Astrocyte (in vitro differentiated cells and primary cell): ENCODE data around the gene USP32. TPM values are rescaled to one million over a fixed set of nuclear protein-coding genes. Genes with fewer than 3 reads are reported as not detected.
"Not testable (repeated sequence)": the region's sequence is repeated elsewhere in the genome, so short reads cannot be mapped to it uniquely, and the experiment has no call there.

Experiments used
- DNase-seq: peaks from one replicate; pipeline ENCODE4 v3.0.0-alpha.2; 2010; ENCODE audit warnings: low read depth
- FAIRE-seq: peaks from 2 replicates; lab custom pipeline; 2011; peaks lifted over from hg19 to GRCh38; lab: Jason Lieb, UNC
- H2AFZ ChIP-seq: 2 replicates; pipeline ENCODE4 v1.6.0; 2012; ENCODE audit warnings: low read depth, low read length, inconsistent platforms
- H3K27ac ChIP-seq: 2 replicates; pipeline ENCODE4 v1.5.1; 2011; ENCODE audit warnings: low read depth, low read length, inconsistent platforms
- H3K27me3 ChIP-seq: 2 replicates; pipeline ENCODE4 v1.6.0; 2011; ENCODE audit warnings: low read length, inconsistent platforms; ENCODE audit not compliant: insufficient read depth
- H3K36me3 ChIP-seq: 2 replicates; pipeline ENCODE4 v1.5.1; 2011; ENCODE audit warnings: low read length, inconsistent platforms; ENCODE audit not compliant: insufficient read depth
- H3K4me1 ChIP-seq: 2 replicates; pipeline ENCODE4 v1.5.1; 2011; ENCODE audit warnings: low read length, inconsistent platforms; ENCODE audit not compliant: insufficient read depth
- H3K4me2 ChIP-seq: 2 replicates; pipeline ENCODE4 v1.6.0; 2012; ENCODE audit warnings: low read length, inconsistent platforms
- H3K4me3 ChIP-seq: 2 replicates; pipeline ENCODE4 v1.5.1; 2011; ENCODE audit warnings: low read depth, mild to moderate bottlenecking, low read length, inconsistent platforms; ENCODE audit not compliant: insufficient read depth
- H3K79me2 ChIP-seq: 2 replicates; pipeline ENCODE4 v1.6.0; 2012; ENCODE audit warnings: mild to moderate bottlenecking, low read length, inconsistent platforms; ENCODE audit not compliant: insufficient read depth
- H3K9ac ChIP-seq: 2 replicates; pipeline ENCODE4 v1.6.0; 2012; ENCODE audit warnings: mild to moderate bottlenecking, low read length, inconsistent platforms
- H3K9me3 ChIP-seq: 2 replicates; pipeline ENCODE4 v1.5.1; 2012; ENCODE audit warnings: low read depth, mild to moderate bottlenecking, low read length, inconsistent platforms; ENCODE audit not compliant: insufficient read depth
- H4K20me1 ChIP-seq: 2 replicates; pipeline ENCODE4 v1.6.0; 2012; ENCODE audit warnings: low read length, inconsistent platforms; ENCODE audit not compliant: insufficient read depth
- H3K27ac Mint-ChIP-seq: one replicate; pipeline ENCODE4 v1.8.0; 2021; ENCODE audit warnings: mild to moderate bottlenecking, mixed read lengths; ENCODE audit not compliant: unreplicated experiment
- H3K27me3 Mint-ChIP-seq: one replicate; pipeline ENCODE4 v1.8.0; 2021; ENCODE audit warnings: low read depth, mixed read lengths; ENCODE audit not compliant: unreplicated experiment
- H3K36me3 Mint-ChIP-seq: one replicate; pipeline ENCODE4 v1.8.0; 2021; ENCODE audit warnings: low read depth, mixed read lengths; ENCODE audit not compliant: unreplicated experiment
- H3K4me1 Mint-ChIP-seq: one replicate; pipeline ENCODE4 v1.8.0; 2021; ENCODE audit warnings: low read depth, mixed read lengths; ENCODE audit not compliant: unreplicated experiment
- H3K4me3 Mint-ChIP-seq: one replicate; pipeline ENCODE4 v1.8.0; 2021; ENCODE audit warnings: mild to moderate bottlenecking, moderate library complexity, mixed read lengths; ENCODE audit not compliant: unreplicated experiment
- H3K9me3 Mint-ChIP-seq: one replicate; pipeline ENCODE4 v1.8.0; 2021; ENCODE audit warnings: mild to moderate bottlenecking, mixed read lengths; ENCODE audit not compliant: unreplicated experiment
- CTCF ChIP-seq: IDR thresholded peaks from 2 replicates; pipeline ENCODE4 v1.5.1; 2011; ENCODE audit warnings: low read depth, mild to moderate bottlenecking, inconsistent platforms, low read length, moderate library complexity; ENCODE audit not compliant: insufficient read depth
- EZH2 ChIP-seq: IDR thresholded peaks from 2 replicates; pipeline ENCODE4 v1.6.1; 2012; ENCODE audit warnings: mild to moderate bottlenecking, low read length, inconsistent platforms; ENCODE audit not compliant: insufficient read depth
- total RNA-seq: library from RNA; stranded (reverse); gene quantifications from 2 replicates; pipeline ENCODE4 v1.2.1, GENCODE V29; 2021

Gene USP32
- total RNA-seq, 1 donor from 2014 or later = 40.2 TPM

GRCh38 chr17:60388742-60389141 is 3.2 kb downstream of the USP32 start:
- Histone ChIP-seq H2AFZ (no peak overlapping the region), H3K27ac (no peak overlapping the region), H3K9ac (no peak overlapping the region), H3K4me2 (peak overlapping the region; percentile 28), H3K79me2 (peaks cover 78% of the 10 kb centered on the region), H4K20me1 (peaks cover 66% of the 10 kb centered on the region), H3K4me3 (no peak overlapping the region), H3K36me3 (no peaks in the 10 kb centered on the region), H3K4me1 (peaks cover 17% of the 10 kb centered on the region), H3K27me3 (no peaks in the 10 kb centered on the region), H3K9me3 (no peaks in the 10 kb centered on the region)
- Mint-ChIP-seq H3K27ac (no peak overlapping the region), H3K4me3 (peak overlapping the region; percentile 64), H3K27me3 (no peaks in the 10 kb centered on the region), H3K9me3 (no peaks in the 10 kb centered on the region), H3K4me1 (peaks cover 45% of the 10 kb centered on the region), H3K36me3 (peaks cover 3% of the 10 kb centered on the region)
- no peak for DNase-seq
- no peak for TF ChIP-seq CTCF
- no peak for TF ChIP-seq EZH2
- no peak for FAIRE-seq

GRCh38 chr17:60387666-60388065 is 4.3 kb downstream of the USP32 start:
- H3K27ac Mint-ChIP-seq = no peak overlapping the region
- peaks cover 3% of the 10 kb centered on the region for H3K36me3 Mint-ChIP-seq
- Histone ChIP-seq H3K9ac (no peak overlapping the region), H3K9me3 (no peaks in the 10 kb centered on the region), H3K36me3 (no peaks in the 10 kb centered on the region), H2AFZ (no peak overlapping the region), H3K27me3 (no peaks in the 10 kb centered on the region), H3K4me3 (no peak overlapping the region), H3K4me2 (no peak overlapping the region), H4K20me1 (peaks cover 75% of the 10 kb centered on the region), H3K4me1 (peaks cover 17% of the 10 kb centered on the region), H3K79me2 (peaks cover 89% of the 10 kb centered on the region), H3K27ac (no peak overlapping the region)
- no peaks in the 10 kb centered on the region for H3K9me3 Mint-ChIP-seq
- no peak overlapping the region for H3K4me3 Mint-ChIP-seq
- H3K27me3 Mint-ChIP-seq = no peaks in the 10 kb centered on the region
- H3K4me1 Mint-ChIP-seq = peaks cover 47% of the 10 kb centered on the region
- DNase-seq (no peak), FAIRE-seq (no peak)
- no peak for TF ChIP-seq CTCF
- no peak for TF ChIP-seq EZH2

GRCh38 chr17:60386147-60387058 is 5.5 kb downstream of the USP32 start:
- Histone ChIP-seq H4K20me1 (peaks cover 83% of the 10 kb centered on the region), H3K9me3 (no peaks in the 10 kb centered on the region), H2AFZ (no peak overlapping the region), H3K79me2 (peaks cover 98% of the 10 kb centered on the region), H3K27me3 (no peaks in the 10 kb centered on the region), H3K27ac (no peak overlapping the region), H3K36me3 (no peaks in the 10 kb centered on the region), H3K4me1 (peaks cover 17% of the 10 kb centered on the region), H3K4me3 (no peak overlapping the region), H3K4me2 (no peak overlapping the region), H3K9ac (peak overlapping the region; percentile 12)
- DNase-seq (no peak), FAIRE-seq (no peak)
- peak overlapping the region; percentile 55 for H3K27ac Mint-ChIP-seq
- H3K9me3 Mint-ChIP-seq = no peaks in the 10 kb centered on the region
- peaks cover 47% of the 10 kb centered on the region for H3K4me1 Mint-ChIP-seq
- H3K4me3 Mint-ChIP-seq = no peak overlapping the region
- peaks cover 5% of the 10 kb centered on the region for H3K36me3 Mint-ChIP-seq
- no peaks in the 10 kb centered on the region for H3K27me3 Mint-ChIP-seq
- TF ChIP-seq EZH2 = no peak
- no peak for TF ChIP-seq CTCF

- not testable (repeated sequence) for H3K4me3 Mint-ChIP-seq, H3K36me3 Mint-ChIP-seq, H3K27ac ChIP-seq, H2AFZ ChIP-seq, H3K4me2 ChIP-seq, H3K36me3 ChIP-seq, H3K4me1 ChIP-seq, H3K9ac ChIP-seq, FAIRE-seq, DNase-seq, H3K9me3 Mint-ChIP-seq, H3K27me3 ChIP-seq, H3K27me3 Mint-ChIP-seq, H3K9me3 ChIP-seq, H3K4me3 ChIP-seq
- Mint-ChIP-seq H3K27ac (peak overlapping the region; percentile 87), H3K4me1 (peaks cover 40% of the 10 kb centered on the region)
- Histone ChIP-seq H4K20me1 (peaks cover 70% of the 10 kb centered on the region), H3K79me2 (peaks cover 88% of the 10 kb centered on the region)
Measured at GRCh38 chr17:60384921-60385320, 7.0 kb downstream of the USP32 start.
